ENCODE data around the gene SNRNP70.

- TF ChIP-seq CTCF (IDR thresholded peaks at IDR 0.05), result no peak
- TF ChIP-seq POLR2A (IDR thresholded peaks at IDR 0.05), result no peak
Observed at GRCh38 chr19:49117677-49118564, 32.7 kb downstream of the SNRNP70 start.
